ENCODE results near the gene DNM3. TPM values are rescaled to one million over a fixed set of nuclear protein-coding genes. Genes with fewer than 3 reads are reported as not detected.

Gene DNM3
- total RNA-seq, 1 donor from 2014 or later, result 0.59 TPM

DNA sequence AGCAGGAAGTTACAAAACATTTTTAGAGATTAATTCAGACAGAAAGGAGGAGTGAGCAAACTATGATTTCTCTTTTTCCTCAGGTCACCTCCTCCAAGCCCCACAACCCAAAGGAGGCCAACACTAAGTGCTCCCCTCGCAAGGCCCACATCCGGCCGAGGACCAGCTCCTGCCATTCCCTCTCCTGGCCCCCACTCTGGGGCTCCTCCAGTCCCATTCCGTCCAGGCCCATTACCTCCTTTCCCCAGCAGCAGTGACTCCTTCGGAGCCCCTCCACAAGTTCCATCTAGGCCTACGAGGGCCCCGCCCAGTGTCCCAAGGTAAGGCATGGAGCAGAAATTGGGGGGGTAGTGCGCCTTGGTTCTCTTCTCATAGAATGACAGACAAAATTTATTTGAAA is 547.2 kb downstream of the DNM3 start:
- no peak for DNase-seq (ENCODE audit: low read depth, low spot score)

DNA sequence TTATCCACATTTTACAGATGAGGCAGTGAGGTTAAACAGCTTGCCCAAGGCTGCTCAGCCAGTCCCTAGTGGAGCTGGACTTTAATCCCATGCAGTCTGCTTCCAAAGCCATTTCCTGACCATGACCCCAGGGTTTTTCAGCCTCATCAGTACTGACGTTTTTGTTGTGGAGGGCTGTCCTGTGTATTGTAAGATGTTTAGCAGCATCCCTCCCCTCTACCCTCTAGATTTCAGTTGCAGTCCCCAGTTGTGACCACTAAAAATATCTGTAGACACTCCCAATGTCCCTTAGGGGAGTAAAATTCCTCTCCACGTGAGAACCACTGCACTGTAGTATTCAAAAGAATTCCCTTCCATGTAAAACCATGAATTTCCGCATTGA is 549.0 kb downstream of the DNM3 start:
- no peak for DNase-seq (ENCODE audit: low read depth, low spot score)

DNA sequence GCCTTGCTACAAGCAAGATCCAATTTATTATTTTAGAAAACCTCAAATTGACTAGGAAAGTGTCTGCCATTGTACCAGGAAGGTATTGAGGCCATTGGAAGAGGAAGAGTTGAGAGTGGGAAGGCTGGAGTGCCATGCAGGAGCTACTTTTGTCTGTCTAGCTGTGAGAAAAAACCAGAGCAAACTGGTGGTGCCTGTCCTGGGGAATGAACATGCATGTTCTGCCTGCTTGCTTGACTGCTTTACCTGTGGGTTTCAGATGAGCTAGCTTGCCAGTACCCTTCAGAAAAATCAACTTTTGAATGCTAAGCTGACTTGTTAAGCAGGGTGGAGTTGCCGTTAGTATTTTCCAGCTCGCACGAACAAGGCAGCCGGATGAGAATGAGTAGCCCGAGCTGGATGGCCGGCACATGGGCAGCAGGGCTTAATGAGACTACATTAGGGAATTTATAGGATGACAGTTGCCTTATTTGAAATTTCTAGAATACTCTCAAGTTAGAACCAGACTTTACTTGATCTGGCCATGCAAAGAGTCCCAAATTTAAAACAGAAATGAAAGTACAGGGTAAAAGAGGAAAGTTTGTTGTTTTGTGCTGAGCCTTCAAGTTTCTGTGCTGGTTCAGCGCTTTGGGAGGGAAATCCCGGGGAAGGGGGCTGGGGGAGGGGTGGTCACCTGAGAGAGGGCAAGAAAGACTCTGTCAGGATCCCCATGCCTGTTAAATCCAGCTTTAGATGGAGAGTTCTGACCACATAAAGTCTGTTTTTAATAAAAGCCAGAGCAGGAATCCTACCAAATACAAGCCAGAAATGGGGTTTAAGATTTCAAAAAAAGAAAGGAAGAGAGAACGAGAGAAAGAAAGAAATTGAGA is 549.6 kb downstream of the DNM3 start:
- DNase-seq (ENCODE audit: low read depth, low spot score), result no peak

DNA sequence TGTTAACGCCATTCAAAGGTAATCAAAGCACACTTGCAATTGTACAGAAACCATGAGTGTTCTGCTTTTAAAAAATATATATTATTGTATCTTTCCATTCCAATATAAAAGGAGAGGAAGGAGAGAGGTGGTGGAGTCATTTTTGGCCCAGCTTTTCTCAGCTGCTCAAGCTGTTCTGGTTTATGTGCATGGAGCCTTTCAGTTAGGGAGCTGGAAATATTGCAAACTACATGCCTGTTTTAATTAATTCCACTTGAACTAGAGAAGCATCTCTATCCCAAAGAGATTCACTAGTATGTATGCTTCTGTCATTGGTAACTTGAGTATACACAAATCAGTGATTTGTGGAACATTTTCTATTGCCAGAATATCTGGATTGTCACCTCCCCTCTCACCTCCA is 550.7 kb downstream of the DNM3 start:
- DNase-seq (ENCODE audit: low read depth, low spot score), result no peak

DNA sequence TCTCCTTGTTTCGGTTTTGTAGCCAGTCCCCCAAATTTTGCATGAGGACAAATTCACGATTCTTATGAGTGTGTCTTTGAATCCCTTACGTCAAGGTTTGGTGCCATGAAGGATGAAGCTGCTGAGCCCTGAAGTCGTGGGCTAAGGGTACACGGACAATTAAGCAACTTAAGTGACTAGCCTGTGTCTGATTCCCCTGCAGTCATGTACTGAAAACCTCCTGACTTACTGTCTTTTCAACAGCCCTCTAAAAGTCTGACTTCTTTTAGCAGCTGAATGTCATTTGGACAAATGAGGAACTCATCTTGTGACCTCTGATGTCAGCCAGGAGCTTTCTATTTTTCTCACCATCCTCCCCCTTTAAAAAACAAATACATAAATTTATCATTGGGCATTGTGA is 552.1 kb downstream of the DNM3 start:
- DNase-seq (ENCODE audit: low read depth, low spot score), result no peak

DNA sequence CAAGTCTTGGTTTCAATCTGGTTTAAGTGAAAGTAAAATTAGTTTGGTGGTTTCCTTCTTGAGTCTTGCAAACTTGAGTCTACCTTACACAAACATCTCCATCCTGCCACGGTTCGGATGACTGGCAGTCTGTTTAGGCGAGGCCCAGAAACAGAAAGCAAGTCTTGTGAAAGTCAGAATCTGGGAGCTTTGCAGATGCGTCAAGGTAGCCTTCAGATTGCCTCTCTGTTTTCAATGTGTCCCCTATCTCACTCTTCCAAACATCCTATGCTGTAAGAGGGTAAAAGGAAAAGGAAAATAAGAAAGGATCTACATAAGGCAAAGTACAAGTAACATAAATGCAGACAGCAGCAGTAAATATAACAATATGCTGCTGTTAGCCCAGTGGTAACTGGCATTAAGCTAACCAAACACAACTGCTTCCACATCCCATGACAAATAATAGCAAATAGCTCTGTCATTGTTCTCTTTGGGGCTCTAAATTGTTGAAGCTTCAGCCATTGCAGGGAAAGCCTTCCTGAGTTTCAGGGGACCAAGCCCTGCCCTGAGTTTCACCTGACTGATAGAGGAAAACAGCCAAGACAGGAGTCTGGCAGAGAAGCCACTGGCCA is 552.9 kb downstream of the DNM3 start:
- no peak for DNase-seq (ENCODE audit: low read depth, low spot score)

DNA sequence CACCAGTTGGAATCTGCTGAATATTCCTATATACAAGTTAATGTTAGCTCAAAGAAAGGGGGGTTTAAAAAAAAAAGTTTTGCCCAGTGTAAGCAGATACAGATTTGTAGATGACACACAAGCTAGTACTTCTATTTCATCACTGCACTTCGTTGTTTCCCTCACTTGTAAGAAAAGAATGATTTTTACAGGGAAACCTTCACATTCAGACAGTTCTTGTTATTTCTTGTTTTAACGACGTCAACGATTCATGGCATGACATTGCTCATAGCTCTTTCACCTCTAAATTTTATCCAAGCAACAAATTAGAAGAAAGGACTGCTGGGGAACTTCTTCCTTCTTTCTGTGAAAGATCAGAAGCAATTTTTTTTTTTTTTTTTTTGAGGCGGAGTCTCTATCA is 553.5 kb downstream of the DNM3 start:
- DNase-seq (ENCODE audit: low read depth, low spot score), result no peak

DNA sequence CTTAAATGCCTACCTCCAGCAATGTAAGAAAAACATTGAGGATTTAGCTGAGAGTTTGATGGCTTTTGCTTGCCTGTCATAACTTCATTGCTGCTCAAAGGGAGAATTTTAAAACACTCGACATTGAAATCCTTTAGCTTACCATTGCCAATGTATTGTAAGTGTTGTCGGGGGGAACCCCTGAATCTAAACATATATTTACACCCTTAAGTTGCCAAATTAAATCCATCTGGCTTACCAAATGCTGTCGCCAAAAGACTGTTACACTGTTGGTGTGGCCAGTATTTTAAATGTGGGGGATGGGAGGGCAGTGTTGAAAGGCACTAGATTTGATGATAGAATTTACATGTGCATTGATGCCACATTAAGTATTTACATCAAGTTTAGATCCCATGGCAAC is 554.3 kb downstream of the DNM3 start:
- DNase-seq (ENCODE audit: low read depth, low spot score), result no peak

DNA sequence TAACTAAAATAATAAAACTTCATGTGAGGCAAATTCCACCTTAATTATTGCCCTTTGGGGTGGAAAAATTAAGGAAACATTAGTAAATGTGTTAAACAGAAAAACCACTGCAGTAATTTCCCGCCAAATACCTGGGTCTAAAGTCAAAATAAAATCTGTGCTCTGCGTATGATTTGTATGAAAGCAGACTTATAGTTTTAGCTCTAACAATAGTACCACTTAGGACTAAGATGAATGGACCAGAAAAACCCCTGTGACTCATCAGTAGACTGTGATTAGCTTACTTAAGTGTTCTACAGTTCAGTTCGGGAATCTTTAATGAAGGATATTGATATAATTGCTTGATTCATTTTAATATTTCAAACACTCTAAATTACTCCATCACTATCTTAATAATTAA is 555.9 kb downstream of the DNM3 start:
- DNase-seq (ENCODE audit: low read depth, low spot score), result peak; percentile 50

DNA sequence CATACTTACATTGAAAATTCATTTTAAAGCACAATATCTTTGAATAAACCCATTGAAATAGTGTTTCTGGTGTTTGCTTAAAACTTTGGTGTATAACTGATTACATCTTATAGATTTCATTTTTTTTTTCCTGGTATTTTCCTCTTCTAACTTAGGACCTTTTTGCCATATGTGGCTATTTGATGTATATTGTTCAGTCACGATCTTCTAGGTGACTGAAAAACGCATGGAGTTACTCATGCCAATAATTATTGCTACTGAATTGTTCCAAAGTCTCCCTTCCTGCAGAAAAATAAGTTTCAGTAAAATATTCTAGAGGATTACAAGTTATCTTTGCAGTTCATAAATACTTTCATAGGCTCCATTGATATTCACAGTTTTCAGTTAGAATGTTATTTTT is 556.3 kb downstream of the DNM3 start:
- DNase-seq (ENCODE audit: low read depth, low spot score), result no peak

DNA sequence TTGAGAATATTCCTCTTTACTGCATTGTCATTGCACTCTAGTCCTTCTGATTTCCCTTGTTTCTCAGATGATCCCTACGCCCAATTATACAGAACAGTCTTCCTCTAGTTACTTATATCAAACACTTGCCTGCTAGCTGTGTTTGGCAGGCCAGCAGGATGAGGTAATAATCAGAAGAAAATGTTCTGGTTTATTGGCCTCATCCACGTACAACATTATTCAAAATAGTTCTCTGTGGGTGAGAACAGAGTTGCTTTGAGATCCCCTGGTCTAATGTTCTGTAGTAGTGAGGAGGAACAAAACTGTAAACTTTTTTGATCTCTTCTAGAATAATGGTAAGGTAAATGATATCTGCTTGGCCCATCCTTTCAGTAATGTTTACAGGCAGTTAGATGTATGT is 556.9 kb downstream of the DNM3 start:
- DNase-seq (ENCODE audit: low read depth, low spot score), result no peak

DNA sequence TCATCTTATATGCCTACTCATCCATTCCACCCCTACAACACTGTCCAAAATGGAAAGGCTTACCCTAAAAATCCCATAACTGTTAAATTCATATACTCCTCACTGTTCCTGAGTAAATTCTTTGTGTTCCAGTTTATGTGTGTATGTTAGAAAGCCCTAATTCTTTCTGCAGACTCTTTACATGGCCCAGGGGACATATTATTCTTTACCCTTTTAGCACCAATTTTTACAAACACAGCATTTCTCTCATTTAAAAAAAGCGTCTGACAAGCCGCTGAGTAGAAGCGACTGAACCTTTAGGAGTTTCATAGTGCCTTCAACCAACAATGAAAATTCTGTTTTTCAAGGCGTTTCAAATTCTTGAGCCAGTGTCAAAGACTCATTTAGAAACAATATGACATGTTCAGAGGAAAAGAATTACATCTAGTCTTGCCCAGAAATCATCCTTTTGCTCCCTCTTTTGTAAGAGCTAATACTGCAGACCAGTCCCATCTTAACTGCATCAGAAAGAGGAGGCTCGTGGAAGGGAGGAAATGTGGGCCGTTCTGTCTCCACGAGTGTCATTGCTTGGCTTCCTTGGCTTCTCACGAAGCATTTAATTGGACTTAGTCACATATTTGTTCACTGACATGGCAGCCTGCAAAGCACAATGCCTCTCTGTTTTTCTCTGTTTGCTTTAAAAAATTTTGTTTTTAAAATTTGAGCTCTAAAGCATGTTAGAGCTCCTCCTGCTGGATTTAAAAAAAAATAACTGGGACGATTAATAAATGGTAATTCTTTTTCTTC is 557.9 kb downstream of the DNM3 start:
- peak; percentile 54 for DNase-seq (ENCODE audit: low read depth, low spot score)

DNA sequence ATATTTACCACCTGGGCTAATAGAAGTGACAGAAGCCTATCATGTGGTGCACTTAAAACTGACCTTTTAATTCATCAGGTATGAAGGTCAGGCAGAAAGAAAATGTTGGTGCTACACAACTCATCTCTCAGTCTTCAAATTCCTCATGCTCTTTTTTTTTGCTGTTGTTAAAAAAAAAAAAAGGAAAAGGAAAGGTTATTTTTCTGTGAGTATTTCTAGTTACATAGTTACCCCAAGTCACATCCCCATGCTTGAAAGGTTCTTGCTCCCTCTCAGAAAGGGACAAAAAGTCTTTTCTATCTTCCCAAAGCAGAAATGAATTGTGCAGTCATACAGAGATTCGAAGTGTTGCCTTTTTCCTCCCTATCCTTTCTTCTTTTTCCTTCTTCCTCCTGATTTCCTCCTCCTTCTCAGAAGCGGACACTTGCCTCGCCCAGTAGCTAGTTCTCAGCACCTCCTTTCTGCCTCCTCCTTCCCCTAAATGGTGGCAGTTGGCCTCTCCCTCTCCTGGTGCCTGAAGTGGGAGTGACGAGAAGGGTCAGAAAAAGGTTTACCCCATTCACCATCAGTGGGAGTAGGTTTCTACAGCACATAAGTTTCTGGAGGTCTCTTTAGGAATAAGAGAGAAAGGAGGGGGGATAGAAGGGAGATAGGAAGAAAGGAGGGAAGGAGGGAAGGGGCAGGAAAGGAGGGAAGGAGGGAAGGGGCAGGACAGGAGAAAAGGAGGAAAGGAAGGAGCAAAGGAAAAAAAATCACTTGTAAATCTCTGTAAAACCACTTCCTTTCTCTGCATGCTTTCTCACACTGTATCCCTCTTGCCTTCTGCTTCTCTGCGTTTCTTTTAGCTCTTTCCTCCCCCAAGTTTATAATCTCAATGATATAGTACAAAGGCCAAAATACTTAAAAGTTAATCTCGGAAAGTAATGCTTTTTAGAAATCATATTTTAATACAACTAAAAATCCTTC is 558.7 kb downstream of the DNM3 start:
- no peak for DNase-seq (ENCODE audit: low read depth, low spot score)

DNA sequence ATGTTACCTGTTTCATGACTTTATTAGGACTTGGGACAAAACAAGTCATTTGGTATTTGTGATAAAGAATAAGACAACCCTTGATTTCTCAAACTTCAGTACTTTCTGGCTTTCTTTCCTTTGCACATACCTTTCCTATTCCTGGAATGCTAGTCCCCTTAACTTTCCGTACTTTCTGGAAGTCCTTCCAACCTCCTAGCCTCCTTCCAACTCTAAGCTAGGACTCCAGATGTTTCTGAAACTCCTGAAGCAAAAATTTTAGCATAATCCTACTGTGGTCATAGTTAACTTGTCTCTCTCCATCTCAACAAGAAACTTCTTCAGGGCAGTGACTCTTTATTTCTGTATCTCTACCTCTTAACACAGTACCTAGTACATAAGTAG is 559.4 kb downstream of the DNM3 start:
- no peak for DNase-seq (ENCODE audit: low read depth, low spot score)

DNA sequence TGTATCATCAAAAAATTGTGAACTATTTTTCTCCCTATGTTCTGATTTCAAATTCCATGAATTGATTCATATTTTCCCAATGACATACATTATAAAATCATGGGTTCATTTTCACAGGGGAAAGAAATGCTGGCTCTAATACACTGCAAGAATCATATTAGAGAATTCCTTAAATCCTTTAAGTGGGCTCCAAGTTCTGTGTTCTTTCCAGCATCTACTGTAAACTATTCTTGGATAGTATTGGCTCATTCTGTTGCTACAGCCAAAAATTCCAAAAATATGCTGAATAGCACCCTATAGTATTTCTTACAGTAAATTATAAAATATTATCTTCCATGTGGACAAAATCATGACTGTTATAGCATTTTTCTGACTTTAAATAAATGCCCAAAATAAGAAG is 560.2 kb downstream of the DNM3 start:
- no peak for DNase-seq (ENCODE audit: low read depth, low spot score)

DNA sequence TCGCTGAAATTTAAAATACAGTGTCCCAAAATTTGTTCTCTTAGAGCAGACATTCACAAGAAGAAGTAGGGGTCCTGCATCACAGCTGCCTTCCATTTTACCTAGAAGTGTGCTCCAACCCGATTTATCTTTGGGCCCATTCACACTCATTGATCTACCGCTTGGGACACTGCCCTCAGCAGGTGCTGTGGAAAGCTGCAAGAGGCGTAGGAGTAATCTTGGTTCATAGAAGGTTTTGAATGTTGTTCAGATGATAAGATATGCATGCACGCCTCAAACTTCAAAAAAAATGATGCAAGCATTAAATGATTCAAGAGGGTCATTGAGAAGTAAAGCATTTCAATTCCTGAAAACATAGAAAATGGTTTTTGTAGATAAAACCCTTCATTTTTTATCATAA is 560.6 kb downstream of the DNM3 start:
- no peak for DNase-seq (ENCODE audit: low read depth, low spot score)

DNA sequence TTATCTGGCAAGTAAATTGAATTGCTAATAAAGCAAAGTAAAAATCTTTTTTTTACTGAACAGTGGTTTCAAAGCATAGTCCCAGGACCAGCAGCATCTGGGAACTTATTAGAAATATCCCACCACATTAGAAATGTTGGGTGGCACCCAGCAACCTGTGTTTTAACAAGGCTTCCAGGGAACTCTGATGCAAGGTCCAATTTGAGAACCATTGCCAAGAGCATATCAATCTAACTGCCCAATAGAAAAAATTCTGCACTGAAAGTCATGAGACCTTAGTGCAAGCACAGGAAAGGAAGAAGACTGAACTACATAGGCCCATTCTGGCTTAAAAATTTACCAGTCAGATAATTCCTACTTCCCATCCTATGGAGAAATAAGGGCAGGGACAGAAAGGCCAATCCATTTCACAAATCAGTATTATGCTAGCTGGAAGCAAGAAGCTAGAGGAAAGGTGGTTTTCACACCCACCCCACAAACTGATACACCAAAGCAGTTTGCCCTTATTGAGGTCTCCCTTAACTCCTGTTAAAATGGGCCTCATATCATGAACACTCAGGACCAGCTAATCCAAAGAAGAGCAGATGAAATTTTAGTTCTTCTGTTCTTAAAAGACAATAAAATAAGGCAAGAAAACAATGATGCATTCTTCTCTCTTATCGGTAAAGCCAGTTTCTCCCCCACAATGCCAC is 561.7 kb downstream of the DNM3 start:
- DNase-seq (ENCODE audit: low read depth, low spot score), result no peak

DNA sequence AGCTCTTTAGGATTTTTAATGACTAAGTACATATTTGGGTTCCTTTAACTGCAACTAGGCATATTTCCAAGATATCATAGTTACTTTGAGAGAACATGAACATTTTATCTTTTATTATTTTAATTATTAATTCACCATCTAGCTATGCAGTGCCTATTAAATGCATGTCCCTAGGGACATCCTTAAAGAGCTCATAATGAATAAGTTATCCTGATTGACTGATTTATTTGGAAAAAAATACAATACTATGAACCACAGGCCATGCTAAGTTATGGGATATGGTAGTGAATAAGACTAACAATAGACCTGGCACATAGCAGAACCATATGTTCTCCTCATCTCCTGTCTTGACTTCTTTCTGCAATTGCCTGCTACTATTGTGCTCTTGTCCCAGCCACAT is 562.8 kb downstream of the DNM3 start:
- no peak for DNase-seq (ENCODE audit: low read depth, low spot score)

DNA sequence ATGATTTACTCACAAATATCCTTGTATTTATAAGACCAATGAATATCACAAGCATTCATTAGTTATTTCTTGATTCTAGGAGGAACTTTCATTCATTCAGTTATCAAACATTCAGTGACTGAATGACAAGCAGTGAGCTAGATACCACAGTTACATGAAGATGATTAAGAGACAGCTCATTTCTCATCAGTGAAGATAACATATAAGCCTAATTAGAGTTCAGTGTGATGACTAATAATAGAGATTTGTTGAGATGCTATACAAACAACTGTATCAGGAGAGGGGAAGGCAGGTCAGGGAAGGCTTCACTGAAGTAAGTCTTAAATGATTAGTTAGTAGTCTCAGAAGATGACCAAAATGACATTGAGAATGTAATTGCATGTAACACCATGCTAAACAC is 564.6 kb downstream of the DNM3 start:
- DNase-seq (ENCODE audit: low read depth, low spot score), result no peak

DNA sequence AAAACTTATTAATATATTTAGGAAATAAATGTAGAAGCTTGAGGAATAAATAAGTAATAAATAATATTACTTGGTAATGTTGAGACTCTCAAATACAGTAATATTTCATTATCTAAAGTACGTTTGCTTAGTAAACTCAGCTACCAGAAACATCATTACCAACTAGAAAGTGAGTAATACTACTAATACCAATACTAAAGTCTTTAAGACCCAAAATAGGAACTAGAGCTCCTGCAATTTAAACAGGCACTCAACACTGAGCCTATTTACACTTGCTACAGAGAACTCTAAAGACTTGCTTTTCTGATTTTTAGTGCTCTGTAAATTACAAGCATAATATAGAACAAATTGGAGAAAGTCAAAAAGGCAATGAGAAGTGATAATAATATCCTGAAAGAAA is 565.7 kb downstream of the DNM3 start:
- no peak for DNase-seq (ENCODE audit: low read depth, low spot score)

DNA sequence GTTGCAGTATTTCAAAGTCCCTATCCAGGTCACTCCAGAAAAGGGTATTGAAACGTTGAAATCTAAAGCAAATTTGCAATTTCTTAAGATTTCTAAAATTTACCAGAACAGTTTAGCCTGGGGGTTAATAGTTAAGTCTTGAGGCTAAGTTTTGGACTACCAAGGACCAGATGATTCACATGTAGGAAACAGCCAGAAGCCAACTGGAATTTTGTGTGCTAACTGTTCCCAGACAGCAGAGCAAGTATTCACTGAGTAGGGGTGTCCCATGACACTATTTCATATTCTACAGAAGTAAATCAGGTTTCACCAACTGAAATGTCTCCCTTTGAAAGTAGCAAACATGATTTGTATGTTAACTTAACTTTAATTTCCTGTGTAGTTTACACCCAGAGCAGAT is 567.7 kb downstream of the DNM3 start:
- DNase-seq (ENCODE audit: low read depth, low spot score), result no peak

All from pulmonary artery endothelial cell (primary cell).